CD1c-positive myeloid dendritic cell (primary cell): ENCODE results near the gene TECPR1.
A peak's percentile ranks its signal among the peaks of the same experiment; 100 is the strongest.

Source experiments
- DNase-seq: peaks from one replicate; pipeline ENCODE4 v3.0.0-alpha.2; 2016; ENCODE audit errors: extremely low spot score

Gene TECPR1

DNA sequence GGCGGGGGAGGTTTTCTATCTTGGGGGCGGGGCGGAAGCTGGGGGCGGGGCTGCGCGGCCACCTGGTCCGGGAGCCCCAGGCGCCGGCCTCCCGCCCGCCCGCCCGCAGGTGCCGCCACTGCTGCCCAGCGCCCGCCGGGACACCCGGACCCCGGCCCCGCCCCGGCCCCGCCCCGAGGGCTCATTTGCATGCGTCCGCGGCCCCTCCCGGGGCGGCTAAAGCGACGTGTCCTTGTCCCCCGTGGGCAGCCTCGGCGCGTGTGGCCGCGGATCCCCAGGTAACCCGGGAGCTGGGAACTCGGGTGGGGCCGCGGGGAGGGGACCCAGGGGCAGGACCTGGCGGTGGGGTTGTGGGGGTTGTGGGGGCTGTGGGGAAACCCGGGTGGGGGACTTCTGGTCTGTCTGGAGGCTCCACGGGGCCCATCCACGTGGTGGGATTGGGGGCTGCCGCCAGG is 40.8 kb downstream of the TECPR1 start, which contains the start of gene BHLHA15:
Gene BHLHA15 (plus strand): TSS at position 219 of the 455 bp plus-strand sequence. CDS start 871 bp downstream, outside the sequence.
- no peak for DNase-seq

DNA sequence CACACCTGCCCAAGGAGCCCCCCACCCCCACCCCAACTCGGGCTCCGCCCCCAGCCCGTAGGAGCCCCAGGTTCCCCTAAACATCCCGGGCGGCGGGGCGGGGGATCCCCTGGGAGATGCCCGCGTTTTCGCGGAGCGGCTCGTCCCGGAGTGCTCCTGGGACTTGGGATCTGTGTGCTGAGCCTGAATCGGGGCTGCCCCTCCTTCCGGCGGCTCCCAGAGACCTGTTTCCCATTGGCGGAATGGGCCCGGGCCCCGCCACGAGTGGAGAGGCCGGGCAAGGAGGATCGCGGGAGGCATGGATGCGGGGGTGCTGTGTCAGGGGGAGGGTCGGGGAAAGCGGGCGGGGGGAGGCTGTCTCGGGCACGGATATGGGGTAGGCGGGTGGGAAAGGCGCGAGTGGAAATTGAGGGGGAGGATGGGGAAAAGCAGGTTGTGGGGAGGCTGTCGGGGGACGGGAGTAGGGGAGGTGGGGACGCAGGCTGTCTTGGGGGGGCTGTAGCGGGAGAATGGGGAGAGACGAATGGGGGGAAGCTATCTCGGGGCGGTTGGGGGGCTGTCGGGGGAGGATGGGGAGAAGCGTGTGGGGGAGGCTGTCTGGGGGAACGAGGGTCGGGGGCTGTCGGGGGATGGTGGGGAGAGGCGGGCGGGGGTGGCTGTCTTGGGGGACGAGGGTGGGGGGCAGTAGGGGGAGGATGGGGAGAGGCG is 41.4 kb downstream of the TECPR1 start:
- no peak for DNase-seq

- no peak for DNase-seq
Measured at GRCh38 chr7:98209166-98209920, 42.7 kb downstream of the TECPR1 start.

GRCh38 chr7:98206451-98207330 is 45.3 kb downstream of the TECPR1 start:
- no peak for DNase-seq

DNA sequence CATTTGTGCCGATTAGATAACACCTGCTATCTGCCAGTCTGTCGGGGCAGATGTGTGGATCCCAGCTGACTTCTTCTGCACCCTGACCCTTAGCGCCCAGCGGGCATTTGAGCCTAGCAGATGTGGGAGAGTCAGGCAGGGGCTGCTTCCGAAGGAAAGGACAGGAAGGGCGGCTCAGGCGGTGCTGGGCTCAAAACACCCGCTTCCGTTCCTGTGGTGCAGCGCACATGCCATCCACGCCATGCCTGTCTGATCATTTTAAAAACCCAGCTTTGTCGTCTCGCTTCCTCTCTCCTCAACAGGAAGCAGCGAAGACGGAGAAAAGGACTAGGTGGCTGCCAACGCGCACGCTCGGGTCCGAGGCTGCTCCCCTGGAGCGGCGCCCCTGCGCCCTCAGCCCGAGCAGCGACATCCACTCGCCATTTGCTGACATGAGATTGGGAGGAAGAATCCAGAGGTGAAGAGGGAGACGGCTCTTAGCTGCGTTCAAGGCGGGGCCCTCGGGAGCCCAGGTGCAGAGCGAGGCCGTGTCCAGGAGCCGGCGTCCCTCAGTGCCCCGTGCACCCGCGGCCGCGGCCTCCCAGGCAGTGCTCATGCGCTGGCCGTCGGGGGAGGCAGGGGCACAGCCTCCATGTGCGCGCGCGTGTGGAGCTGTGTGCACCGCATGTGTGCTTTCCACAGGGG is 46.7 kb downstream of the TECPR1 start:
- DNase-seq: no peak

DNA sequence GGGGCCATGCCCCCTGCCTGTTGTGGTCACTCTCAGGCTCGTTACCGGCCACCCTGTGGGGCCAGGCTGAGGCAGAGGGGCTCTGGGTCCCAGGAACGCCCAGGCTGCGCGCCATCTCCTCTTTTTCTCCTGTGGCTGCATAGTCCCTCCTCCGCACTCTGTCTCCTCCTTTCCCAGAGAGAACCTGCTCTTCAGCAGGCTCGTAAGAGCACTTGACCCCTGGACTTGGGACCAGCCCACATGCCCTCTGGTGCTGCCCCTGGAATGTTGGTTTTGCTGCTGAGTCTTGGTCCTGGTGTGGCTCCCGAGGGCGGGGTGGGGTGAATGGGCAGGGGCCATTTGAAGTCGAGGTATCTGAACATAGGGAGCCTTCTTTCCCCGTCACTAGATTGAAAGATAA is 47.4 kb downstream of the TECPR1 start:
- no peak for DNase-seq

- no peak for DNase-seq
Measured at GRCh38 chr7:98203964-98204605, 47.9 kb downstream of the TECPR1 start.

GRCh38 chr7:98203261-98203963 is 48.6 kb downstream of the TECPR1 start:
- DNase-seq: no peak

GRCh38 chr7:98202367-98203195 is 49.5 kb downstream of the TECPR1 start:
- DNase-seq: peak; percentile 75

DNA sequence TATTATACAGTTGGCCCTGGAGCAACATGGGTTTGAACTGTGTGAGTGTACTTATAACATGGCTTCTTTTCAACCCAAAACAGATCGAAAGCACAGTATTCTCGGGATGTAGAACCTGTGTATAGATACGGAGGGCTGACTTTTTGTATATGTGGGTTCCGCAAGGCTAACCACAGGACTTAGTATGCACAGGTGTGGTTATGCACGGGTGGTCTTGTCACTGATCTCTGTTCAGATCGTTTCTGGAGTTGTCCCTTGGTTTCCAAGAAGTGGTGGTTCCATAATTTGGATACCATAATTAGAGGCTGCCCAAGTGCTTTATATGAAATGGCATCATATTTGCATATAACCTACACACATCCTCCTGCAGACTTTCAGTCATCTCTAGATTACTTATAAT is 51.7 kb downstream of the TECPR1 start:
- DNase-seq: no peak

DNA sequence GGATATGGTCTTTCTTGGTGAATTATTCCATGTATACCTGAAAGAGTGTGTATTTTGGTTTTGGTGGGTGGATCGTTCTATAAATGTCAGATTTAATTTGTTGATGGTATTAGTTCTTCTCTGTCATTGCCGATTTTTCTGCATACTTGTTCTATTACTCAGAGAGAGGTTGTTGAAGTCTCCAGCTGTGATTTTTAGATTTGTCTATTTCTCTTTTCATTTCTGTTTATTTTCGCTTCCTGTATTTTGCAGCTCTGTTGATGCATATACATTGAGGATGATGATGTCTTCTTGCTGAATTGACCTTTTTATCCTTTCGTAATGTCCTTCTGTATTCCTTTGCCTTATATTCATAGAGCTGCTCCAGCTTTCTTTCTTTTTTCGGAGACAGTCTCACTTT is 52.9 kb downstream of the TECPR1 start:
- no peak for DNase-seq

DNA sequence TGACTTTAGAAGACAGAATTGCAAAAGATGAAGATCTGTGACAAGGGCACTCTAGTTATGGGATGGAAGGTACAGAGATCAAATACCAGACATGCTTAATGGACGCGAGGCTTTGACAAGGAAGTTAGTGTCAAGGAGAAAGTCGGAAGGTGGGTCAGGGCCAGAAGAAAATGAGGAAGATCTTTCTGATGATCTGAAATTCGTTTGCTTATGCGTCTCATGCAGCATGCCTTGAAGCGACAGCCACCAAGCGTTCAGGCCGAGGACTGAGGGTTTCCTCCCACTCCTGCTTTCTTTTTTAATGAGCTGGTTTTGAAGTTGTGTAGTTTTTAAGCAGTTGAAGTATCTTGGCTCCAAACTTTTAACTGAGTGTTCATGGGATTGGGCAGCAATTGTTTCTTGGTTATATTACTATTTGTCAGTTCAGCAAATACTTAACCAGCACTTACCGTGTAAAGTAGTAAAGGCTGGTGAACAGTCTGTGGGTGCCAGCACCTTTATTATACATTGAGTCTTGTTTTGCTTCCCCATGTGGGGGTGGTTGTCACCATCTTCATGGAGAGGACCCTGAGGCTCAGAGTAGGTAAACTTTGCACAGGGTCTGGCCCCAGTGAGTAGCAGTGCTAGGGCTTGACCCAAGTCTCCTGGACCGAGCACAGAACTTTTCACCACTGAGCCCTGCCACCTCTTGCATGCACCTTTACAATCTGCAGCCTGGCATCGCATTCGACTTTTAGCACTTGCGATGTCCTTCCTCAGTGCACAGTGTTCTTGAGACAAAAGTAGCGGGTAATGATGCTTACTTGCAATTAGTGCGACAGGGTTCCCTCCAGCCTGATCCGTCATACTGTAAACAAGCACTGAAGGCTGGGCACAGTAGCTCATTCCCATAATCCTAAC is 55.1 kb downstream of the TECPR1 start:
- no peak for DNase-seq

- no peak for DNase-seq
Measured at GRCh38 chr7:98194672-98195457, 57.2 kb downstream of the TECPR1 start.

DNA sequence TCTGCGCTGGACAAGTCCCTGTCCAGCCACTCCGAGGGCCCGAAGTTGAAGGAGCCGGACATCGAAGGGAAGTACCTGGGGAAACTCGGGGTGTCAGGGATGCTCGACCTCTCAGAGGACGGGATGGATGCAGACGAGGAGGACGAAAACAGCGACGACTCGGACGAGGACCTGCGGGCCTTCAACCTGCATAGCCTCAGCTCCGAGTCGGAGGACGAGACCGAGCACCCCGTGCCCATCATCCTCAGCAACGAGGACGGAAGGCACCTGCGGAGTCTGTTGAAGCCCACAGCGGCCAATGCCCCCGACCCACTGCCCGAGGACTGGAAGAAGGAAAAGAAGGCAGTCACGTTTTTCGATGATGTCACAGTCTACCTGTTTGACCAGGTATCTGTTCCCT is 57.8 kb downstream of the TECPR1 start:
- no peak for DNase-seq

DNA sequence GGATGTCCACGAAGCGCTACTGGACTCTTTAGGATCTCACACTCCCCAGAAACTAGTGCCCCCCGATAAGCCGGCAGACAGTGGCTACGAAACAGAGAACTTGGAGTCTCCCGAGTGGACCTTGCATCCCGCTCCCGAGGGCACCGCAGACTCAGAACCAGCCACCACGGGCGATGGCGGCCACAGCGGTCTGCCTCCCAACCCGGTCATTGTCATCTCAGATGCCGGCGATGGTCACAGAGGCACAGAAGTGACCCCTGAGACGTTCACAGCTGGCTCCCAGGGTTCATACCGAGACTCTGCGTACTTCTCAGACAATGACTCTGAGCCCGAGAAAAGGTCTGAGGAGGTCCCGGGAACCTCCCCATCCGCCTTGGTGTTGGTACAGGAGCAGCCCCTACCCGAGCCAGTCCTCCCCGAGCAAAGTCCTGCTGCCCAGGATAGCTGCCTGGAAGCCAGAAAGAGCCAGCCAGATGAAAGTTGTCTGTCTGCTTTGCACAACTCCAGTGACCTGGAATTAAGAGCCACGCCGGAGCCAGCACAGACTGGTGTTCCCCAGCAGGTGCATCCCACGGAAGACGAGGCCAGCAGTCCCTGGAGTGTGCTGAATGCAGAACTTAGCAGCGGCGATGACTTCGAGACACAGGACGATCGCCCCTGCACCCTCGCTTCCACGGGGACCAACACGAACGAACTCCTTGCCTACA is 58.4 kb downstream of the TECPR1 start:
- DNase-seq: no peak

DNA sequence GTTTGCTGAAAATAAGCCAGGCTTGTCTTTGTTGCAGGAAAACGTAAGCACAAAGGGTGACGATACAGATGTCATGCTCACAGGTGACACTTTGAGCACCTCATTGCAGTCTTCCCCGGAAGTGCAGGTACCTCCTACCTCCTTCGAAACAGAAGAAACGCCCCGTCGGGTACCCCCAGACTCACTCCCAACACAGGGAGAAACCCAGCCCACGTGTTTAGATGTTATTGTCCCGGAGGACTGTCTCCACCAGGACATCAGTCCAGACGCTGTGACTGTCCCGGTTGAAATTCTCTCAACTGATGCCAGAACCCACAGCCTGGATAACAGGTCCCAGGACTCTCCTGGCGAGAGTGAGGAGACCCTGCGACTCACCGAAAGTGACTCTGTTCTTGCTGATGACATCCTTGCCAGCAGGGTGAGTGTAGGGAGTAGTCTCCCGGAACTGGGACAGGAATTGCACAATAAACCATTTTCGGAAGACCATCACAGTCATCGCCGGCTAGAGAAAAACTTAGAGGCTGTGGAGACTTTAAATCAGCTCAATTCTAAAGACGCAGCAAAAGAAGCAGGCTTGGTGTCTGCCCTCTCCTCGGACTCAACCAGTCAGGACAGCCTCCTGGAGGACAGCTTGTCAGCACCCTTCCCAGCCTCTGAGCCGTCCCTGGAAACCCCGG is 59.1 kb downstream of the TECPR1 start:
- DNase-seq: no peak
